Measurements from ENCODE around the gene UBE2M.
"Not testable (repeated sequence)": the region's sequence is repeated elsewhere in the genome, so short reads cannot be mapped to it uniquely, and the experiment has no call there.

UBE2M gene

DNA sequence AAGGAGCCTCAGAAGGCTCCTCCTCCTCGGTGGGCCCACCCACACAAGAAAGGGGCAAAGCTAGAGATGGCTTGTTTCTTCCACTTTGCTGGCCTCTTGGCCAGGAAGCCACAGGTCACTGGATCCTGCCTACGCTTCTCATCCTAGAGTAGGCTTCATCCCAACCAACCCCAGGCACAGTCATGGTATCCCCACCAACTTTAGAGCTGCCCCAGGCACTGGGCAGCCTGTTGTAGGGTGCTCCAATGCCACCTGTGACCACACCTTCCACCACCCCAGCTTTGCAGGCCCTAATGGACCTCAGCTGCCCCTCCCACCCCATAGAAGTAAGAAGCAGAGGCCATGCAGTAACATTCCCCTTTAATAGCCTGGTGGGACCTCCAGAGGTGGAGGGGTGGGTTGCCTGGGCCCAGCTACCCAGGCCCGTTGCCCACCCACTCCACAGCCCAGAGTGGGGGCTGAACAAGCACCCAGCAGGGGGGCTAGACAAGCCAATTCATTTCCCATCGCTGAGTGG is 3.0 kb downstream of the UBE2M start:
- no peak for DNase-seq

DNA sequence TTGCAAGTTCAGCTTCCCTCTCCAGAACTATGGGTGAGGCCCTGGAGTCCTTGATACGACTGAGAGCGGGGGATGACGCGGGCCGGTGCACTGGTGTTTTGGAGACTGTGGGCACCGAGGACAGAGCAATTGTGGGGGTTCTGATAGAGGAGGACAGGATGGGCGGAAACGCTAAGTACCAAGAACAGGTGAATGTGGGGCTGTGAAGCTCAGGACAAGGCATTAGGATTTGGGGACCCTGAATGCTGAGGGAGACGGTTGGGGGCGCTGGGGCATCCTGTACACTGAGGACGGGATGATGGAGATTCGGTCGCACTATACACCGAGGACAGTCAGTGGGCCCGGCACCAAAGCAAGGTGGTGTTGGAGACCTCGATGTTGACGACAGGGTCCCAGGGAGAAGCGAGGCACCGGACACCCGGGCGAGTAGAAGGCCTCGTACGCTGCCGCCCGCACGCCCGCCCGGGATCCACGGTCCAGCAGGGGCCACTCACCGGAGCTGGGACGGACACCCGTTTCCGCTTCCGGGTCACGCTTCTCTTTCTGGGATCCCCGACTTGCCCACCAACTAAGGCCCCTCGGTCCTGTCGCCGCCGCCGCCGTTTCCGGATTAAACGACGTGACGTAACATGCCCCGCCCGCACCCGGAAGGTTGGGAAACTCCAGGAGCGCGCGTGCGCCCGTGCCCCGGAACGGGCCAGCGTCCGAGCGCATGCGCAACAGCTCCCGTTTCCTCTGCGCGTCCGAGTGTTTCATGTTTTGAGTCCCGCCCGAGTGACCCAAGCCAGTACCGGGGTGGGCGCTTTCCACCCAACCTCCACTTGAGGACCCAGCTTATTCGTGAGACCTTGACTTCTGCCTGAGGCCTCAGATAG is 3.7 kb downstream of the UBE2M start, which contains the start of gene CHMP2A:
CHMP2A (minus strand) TSS at position 612 of the 875 bp plus-strand sequence. CDS start 893 bp downstream, outside the sequence.
- no peak for DNase-seq

DNA sequence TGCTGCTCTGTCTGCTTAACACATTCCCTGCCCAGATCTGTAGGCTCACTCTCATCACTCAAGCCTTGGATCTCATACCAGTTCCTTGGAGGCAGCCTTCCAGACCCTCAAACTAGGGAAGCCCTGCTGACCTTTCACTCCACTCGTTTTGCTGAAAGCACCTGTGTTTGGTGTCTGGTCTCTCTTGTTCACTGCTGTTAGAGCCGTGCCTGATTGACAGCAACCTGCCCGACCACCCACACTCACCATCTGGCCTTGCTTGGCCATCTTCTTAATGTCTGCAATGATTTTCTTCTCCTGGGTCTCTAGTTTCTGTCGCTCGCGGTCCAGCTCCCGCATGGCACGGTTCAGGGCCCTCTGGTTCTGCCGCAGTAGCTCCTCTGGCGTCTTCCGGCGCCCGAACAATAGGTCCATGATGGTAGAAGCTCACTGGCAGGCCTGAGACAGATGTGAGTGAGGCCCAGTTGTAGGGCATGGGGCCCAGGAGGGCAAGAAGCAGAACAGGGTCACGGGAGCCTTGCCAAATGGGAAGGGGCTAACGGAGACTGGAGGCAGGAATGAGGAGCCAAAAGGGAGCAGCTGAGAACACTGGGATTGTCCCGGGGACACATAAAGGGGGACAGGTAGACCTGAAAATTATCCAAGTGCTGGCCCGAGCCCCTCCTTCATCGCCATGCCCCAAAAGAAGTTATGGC is 4.5 kb downstream of the UBE2M start:
- no peak for DNase-seq

DNA sequence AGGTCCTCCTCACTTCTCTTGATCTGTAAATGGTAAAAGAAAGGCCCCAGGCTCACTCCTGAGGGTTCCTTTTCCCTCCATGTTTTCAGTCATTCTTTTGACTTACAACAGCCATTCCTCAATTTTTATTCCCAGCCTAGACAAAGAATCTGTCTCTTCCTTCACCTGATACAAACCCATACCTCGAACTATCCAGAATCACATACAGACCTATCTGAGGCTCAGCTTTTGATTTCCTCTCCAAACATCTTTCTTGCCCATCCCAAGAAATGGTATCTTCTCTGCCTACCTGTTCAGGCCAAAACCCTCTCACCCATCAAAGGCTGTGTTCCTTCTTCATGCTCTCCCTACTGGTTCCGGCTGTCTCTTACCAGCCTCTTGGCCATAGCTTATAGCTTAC is 5.8 kb downstream of the UBE2M start:
- no peak for DNase-seq

DNA sequence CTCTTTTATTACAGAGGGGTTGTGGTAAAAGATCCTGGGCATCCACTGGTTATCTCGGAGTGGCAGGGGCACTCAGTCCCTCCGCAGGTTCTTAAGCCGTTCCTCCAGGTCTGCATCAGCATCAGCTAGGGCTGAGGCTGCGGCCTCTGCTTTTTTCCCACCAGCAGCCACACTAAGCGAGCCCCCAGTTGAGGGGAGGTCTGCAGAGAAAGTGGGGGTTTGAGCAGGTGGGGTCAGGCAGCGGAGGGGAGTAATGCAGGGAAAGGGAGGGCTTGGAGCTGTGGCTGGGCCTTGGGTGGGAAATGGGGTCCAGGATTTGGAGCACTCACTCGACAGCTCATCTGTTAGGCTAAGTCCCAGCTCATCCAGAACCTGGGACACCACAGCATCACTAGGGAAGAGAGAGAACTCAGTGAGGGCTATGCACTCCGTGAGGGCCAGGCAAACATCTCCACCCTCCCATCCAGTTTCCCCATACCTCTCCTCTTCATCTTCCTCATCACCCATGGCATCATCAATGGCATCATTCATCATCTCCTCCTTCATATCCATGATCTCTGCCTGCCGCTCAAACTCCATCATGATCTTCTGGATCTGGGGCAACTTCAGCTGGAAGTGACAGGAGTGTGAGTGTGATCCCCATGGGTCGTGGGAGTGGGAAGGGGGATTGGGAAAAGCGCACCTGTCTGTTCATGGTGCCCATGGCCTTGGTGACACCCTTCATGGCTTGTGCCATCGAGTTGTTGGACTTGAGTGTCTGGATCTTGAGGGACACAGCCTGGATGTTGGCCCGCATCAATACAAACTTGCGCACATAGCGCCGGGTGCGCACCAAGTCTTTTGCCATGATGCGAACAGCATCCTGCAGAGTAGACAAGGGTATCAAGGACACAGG is 6.6 kb downstream of the UBE2M start:
- DNase-seq = no peak

DNA sequence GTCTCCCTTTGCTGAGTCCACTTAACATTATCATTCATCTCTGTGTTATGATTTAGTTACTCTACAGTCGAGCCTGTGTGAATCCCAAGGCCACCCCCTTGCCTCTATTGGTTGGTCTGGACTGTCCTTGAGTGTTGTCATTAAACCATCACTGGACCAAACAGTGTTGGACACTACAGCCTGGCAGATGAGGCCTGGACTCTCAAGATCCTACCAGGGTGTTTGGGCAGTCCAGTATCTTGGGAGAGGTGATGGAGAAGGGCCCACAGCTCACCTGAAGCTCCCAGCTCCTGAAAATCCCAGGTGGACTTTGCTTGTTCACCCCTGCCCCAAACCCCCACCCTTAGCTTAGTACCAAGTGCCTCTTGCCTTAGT is 7.3 kb downstream of the UBE2M start:
- DNase-seq = no peak

DNA sequence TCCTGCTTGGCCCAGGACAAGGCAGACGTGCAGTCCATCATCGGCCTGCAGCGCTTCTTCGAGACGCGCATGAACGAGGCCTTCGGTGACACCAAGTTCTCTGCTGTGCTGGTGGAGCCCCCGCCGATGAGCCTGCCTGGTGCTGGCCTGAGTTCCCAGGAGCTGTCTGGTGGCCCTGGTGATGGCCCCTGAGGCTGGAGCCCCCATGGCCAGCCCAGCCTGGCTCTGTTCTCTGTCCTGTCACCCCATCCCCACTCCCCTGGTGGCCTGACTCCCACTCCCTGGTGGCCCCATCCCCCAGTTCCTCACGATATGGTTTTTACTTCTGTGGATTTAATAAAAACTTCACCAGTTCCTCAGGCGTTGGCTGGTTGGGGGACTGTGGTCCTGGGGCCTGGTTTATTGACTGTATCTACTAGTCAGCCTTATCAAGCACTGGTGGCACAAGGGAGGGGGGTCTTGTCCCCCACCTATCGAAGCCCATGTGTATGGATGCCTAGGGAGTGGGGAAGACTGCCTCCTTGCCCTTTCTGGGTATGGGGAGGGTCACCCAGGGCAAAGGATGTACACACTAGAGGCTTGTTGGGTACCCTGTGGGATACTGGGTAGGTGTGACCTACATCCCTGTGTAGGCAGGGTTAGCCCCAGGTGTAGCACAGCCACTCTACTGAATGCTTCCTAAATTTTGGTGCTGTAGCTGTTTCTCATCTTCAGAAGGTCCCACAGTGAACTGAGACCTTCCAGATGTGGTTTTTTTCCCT is 7.9 kb downstream of the UBE2M start:
- DNase-seq = no peak

DNA sequence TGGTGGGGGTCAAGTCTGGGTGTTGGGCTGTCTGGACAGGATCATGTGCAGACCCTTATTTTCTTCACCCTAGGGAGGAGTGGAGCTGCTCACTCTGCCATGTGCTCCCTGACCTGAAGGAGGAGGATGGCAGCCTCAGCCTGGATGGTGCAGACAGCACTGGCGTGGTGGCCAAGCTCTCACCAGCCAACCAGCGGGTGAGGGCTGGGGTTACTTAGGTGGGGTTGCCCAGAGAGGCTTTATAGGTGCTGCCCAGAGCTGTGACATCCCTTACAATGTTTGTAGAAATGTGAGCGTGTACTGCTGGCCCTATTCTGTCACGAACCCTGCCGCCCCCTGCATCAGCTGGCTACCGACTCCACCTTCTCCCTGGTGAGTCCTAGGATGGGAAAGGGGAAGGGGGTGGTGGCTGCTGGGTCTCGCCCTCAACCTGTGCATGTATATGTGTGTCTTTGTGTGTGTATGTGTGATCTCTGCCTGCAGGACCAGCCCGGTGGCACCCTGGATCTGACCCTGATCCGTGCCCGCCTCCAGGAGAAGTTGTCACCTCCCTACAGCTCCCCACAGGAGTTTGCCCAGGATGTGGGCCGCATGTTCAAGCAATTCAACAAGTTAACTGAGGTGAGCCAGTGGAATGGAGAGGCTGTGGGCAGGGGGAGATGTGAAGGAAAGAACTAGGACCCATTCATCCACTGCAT is 8.6 kb downstream of the UBE2M start:
- DNase-seq = no peak

DNA sequence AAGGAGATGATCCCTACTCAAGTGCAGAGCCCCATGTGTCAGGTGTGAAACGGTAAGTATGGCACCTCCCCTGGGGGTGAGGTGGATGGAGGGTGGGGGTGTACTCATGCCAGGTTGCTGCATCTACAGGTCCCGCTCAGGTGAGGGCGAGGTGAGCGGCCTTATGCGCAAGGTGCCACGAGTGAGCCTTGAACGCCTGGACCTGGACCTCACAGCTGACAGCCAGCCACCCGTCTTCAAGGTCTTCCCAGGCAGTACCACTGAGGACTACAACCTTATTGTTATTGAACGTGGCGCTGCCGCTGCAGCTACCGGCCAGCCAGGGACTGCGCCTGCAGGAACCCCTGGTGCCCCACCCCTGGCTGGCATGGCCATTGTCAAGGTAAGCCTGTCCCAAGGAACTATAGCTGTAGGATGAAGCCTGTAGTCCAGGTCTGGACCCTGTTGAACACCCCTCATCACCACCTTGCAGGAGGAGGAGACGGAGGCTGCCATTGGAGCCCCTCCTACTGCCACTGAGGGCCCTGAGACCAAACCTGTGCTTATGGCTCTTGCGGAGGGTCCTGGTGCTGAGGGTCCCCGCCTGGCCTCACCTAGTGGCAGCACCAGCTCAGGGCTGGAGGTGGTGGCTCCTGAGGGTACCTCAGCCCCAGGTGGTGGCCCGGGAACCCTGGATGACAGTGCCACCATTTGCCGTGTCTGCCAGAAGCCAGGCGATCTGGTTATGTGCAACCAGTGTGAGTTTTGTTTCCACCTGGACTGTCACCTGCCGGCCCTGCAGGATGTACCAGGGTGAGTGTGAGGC is 9.3 kb downstream of the UBE2M start:
- no peak for DNase-seq

DNA sequence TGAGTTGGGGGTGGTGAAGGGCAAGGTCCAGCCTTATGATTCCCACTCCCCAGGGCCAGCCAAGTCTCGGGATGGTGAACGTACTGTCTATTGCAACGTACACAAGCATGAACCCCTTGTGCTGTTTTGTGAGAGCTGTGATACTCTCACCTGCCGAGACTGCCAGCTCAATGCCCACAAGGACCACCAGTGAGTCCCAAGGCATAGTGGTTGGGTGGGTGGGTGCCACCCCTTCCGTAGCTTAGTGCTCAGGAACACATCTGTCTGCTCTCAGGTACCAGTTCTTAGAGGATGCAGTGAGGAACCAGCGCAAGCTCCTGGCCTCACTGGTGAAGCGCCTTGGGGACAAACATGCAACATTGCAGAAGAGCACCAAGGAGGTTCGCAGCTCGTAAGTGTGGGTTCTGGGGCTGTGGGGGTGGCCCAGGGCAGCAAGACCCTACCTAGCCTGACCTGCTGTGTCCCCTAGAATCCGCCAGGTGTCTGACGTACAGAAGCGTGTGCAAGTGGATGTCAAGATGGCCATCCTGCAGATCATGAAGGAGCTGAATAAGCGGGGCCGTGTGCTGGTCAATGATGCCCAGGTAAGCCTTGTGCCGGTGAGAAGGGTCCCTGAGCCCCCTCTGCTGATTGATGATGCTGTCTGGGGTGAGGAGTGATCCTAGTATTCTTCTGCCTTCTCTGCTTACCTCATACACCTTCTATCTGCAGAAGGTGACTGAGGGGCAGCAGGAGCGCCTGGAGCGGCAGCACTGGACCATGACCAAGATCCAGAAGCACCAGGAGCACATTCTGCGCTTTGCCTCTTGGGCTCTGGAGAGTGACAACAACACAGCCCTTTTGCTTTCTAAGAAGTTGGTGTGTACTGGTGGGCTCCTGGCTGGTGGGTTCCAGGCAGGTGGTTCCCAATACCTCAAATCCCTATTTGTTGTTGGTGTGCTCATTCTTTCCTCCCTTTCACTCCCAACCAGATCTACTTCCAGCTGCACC is 10.8 kb downstream of the UBE2M start:
- no peak for DNase-seq

DNA sequence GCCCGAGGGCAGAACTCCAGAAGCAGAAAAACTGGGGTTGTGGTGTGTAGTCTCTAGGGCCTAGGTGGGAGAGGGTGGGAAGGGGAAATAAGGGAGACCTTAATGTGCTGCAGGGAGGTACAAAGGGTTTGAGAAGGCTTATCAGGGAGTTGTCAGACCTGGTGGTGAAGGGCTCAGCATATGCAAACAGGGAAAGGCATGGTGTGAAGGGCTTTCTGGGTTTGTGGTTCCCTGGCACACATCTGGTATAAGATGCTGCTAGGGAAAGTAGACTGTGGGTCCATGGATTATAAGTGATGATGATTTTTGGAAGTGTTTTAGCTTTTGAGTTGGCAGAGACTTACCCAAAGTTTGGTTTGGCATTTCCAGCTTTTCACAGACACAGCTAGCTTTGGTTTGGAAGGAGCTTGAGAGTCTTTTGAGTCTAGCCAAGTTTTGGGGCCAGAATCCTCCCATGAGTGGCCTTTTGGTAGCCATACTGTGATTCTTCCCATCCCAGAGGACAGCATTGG is 12.3 kb downstream of the UBE2M start:
- no peak for DNase-seq

DNA sequence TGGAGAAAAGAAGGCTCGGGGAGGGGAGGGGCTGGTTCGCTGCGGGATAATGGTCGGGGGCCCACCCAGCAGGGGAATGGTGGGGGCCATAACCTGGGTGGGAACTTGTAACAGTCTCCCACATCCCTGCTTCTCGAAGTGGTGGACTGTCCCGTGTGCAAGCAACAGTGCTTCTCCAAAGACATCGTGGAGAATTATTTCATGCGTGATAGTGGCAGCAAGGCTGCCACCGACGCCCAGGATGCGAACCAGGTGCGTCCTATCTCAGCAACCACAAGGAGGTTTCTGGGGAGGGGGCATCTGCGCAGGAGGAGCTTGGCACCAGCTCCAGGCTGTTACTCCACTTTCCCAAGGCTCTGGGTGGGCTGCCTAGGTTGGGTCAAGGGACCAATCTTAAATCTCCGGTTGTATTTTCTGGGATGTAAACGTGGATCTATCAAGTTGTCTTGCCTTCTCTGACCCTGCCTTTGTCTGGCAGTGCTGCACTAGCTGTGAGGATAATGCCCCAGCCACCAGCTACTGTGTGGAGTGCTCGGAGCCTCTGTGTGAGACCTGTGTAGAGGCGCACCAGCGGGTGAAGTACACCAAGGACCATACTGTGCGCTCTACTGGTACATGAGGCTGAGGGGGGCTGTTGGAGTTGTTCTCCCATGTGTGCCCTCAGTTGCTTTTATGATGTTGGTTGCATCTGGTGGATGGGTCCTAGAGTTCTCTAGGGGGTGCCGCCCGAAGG is 13.0 kb downstream of the UBE2M start:
- DNase-seq = no peak

DNA sequence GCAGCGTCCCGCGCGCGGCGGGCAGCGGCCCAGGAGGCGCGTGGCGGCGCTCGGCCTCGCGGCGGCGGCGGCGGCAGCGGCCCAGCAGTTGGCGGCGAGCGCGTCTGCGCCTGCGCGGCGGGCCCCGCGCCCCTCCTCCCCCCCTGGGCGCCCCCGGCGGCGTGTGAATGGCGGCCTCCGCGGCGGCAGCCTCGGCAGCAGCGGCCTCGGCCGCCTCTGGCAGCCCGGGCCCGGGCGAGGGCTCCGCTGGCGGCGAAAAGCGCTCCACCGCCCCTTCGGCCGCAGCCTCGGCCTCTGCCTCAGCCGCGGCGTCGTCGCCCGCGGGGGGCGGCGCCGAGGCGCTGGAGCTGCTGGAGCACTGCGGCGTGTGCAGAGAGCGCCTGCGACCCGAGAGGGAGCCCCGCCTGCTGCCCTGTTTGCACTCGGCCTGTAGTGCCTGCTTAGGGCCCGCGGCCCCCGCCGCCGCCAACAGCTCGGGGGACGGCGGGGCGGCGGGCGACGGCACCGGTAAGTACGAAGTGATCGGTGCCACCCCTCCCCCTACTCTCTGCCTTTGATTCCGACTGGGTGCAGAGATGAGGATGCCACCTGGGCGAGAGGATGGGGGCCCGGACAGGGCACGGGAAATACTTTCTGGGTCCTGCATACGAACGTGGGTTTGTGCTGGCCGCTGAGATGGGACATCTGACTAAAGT is 13.7 kb downstream of the UBE2M start:
- DNase-seq = no peak

DNA sequence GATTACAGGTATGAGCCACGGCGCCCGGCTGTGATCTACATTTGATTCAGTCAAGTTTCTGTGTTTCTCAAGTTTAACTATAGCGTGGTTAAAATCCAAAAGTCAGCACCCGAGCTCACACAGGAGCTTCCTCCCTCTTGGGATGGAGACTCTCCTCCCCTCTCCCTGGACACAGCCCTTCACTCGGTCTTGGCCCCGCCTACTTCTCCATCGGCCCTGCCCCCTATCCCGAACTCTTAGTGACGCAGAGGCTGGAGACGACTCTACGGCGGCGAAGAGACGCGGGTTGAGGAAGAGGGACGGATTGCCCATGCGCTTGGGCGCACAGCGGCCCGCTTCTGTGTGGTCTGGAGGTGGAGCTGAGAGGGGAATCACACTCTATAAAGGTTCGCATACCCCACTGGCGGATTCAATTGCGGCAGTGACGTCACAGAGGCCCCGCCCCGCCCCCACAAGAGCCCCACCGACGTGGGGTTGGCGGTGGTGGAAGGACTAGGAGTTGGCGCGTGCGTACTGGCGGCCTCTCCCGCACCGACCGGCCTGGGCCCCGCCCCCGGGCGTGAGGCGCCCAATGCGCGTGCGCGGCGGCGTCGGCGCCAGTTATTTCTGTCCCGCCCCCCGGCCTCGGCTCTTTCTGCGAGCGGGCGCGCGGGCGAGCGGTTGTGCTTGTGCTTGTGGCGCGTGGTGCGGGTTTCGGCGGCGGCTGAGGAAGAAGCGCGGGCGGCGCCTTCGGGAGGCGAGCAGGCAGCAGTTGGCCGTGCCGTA is 14.4 kb downstream of the UBE2M start, which contains the start of gene TRIM28:
TRIM28 (plus strand) TSS at position 239 of the 765 bp plus-strand sequence. CDS start 694 bp downstream, outside the sequence.
- DNase-seq = no peak

DNA sequence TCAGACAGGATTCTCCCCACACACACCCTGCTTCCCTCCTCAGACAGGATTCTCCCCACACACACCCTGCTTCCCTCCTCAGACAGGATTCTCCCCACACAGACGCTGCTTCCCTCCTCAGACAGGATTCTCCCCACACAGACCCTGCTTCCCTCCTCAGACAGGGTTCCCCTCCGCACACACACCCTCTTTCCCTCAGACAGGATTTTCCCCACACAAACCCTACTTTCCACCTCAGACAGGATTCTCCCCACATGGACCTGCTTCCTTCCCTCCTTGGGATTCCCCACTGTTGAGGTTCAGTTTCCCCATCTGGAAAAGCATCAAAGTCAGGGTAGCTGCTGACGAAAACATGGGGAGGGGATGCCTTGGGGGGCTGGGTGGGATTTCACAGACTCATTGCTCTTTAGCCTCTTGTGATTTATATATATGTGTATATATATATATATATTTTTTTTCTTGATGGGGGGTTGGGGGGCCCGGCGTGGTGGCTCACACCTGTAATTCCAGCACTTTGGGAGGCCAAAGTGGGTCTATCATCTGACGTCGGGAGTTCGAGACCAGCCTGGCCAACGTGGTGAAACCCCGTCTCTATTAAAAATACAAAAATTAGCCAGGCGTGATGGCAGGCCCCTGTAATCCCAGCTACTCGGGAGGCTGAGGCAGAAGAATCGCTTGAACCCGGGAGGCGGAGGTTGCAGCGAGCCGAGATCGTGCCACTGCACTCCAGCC is 15.6 kb downstream of the UBE2M start:
- DNase-seq = not testable (repeated sequence)

DNA sequence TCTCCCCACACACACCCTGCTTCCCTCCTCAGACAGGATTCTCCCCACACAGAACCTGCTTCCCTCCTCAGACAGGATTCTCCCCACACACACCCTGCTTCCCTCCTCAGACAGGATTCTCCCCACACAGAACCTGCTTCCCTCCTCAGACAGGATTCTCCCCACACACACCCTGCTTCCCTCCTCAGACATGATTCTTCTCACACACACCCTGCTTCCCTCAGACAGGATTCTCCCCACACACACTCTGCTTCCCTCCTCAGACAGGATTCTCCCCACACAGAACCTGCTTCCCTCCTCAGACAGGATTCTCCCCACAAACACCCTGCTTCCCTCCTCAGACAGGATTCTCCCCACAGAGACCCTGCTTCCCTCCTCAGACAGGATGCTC is 19.2 kb downstream of the UBE2M start:
- not testable (repeated sequence) for DNase-seq

Data from NCI-H82 (cell line).